A673 (cell line): ENCODE results near the gene CNN2.

ENCODE experiments used
- CTCF ChIP-seq: fragments of 300-800, 200-600 bp; sonication (generic); conservative IDR thresholded peaks from 2 replicates; pipeline ENCODE4 v1.5.1; 2017; ENCODE audit warnings: low read depth, mild to moderate bottlenecking, antibody characterized with exemption, low read length, moderate library complexity, mixed read lengths
- EZH2 ChIP-seq: fragments of 200-600 bp; sonication (generic); IDR thresholded peaks from 2 replicates; pipeline ENCODE4 v1.6.1; 2017; ENCODE audit warnings: borderline replicate concordance, low read depth, mild to moderate bottlenecking, mixed read lengths, antibody characterized with exemption, low read length; ENCODE audit not compliant: poor library complexity, severe bottlenecking

GRCh38 chr19:998064-998463, 28.3 kb upstream of the CNN2 start:
- TF ChIP-seq CTCF = no peak
- no peak for TF ChIP-seq EZH2
